ENCODE results near the gene SOS1.

The SOS1 gene

DNA sequence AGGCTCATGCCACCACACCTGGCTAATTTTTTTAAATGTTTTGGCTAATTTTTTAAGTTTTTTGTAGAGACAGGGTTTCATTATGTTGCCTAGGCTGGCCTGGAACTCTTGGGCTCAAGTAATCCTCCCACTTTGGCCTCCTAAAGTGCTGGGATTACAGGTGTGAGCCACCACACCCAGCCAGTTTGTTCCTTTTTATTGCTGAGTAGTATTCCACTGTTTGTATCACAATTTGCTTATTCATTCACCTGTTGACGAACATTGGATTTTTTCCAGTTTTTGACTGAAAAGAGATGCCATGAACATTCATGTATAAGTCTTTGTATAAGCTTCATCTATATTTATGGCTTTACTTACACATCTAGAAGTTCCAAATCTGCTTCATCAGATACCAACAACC is 5.3 kb downstream of the SOS1 start:
- TF ChIP-seq ZNF112 (tag by site-specific recombination; IDR thresholded peaks at IDR 0.05) = no peak
- TF ChIP-seq ZNF146 (tag by site-specific recombination; IDR thresholded peaks at IDR 0.05) = peak; percentile 57
- TF ChIP-seq ZNF704 (tag by site-specific recombination; IDR thresholded peaks at IDR 0.05) = no peak
- TF ChIP-seq REPIN1 (tag by site-specific recombination; IDR thresholded peaks at IDR 0.05; ENCODE audit: low read depth) = no peak
- TF ChIP-seq ZFHX2 (tag by site-specific recombination; conservative IDR thresholded peaks at IDR 0.05) = no peak
- TF ChIP-seq SCRT2 (tag by site-specific recombination; IDR thresholded peaks at IDR 0.05) = 0 out of 2 replicates have a peak, but pooled peaks have one; percentile 15
- TF ChIP-seq, protein P1, sequence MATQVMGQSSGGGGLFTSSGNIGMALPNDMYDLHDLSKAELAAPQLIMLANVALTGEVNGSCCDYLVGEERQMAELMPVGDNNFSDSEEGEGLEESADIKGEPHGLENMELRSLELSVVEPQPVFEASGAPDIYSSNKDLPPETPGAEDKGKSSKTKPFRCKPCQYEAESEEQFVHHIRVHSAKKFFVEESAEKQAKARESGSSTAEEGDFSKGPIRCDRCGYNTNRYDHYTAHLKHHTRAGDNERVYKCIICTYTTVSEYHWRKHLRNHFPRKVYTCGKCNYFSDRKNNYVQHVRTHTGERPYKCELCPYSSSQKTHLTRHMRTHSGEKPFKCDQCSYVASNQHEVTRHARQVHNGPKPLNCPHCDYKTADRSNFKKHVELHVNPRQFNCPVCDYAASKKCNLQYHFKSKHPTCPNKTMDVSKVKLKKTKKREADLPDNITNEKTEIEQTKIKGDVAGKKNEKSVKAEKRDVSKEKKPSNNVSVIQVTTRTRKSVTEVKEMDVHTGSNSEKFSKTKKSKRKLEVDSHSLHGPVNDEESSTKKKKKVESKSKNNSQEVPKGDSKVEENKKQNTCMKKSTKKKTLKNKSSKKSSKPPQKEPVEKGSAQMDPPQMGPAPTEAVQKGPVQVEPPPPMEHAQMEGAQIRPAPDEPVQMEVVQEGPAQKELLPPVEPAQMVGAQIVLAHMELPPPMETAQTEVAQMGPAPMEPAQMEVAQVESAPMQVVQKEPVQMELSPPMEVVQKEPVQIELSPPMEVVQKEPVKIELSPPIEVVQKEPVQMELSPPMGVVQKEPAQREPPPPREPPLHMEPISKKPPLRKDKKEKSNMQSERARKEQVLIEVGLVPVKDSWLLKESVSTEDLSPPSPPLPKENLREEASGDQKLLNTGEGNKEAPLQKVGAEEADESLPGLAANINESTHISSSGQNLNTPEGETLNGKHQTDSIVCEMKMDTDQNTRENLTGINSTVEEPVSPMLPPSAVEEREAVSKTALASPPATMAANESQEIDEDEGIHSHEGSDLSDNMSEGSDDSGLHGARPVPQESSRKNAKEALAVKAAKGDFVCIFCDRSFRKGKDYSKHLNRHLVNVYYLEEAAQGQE (tag by site-specific recombination; IDR thresholded peaks at IDR 0.05) = no peak
- no peak for TF ChIP-seq ZFP3 (tag by site-specific recombination; IDR thresholded peaks at IDR 0.05; ENCODE audit: low read depth)
- POLR2A ChIA-PET = no interaction called here
- H3K4me3 ChIP-seq (ENCODE audit: low read depth, low read length) = no peak overlapping the region
- H3K4me1 ChIP-seq (ENCODE audit: control insufficient read depth, insufficient read depth, low read length) = no peaks in the 10 kb centered on the region
- no peaks in the 10 kb centered on the region for H3K9me3 ChIP-seq (ENCODE audit: control insufficient read depth, insufficient read depth, low read depth, low read length)
- CTCF ChIA-PET = interaction anchor here (0.6 kb wide), 1 partner anchor 879 kb away, joined by 3 read pairs; no protein-coding TSS in a partner anchor
- H3K36me3 ChIP-seq (ENCODE audit: control insufficient read depth in 2 of 2, insufficient read depth in 1 of 2, low read length in 2 of 2) = peaks cover 4 to 11% of the 10 kb centered on the region in 2 experiments; a peak in 2 of 3 replicates
- no peak overlapping the region for H3K27ac ChIP-seq (ENCODE audit: extremely low read depth, low read depth, low read length)

DNA sequence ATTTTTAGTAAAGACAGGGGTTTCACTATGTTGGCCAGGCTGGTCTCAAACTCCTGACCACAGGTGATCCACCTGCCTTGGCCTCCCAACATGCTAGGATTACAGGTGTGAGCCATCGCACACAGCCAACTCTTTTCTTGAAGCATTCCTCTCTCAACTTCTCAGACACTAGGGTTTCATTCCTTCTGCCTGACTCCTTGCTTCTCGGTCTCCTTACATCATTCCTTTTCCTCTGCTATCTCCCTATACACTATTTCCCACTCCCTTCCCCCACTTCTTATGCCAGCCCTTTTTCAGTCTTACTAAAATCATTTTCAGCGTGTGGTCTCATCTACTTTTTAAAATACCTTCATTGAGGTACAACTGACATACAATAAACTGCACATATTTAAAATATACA is 6.1 kb downstream of the SOS1 start:
- Histone ChIP-seq H3K27ac (ENCODE audit: extremely low read depth, low read depth, low read length) (no peak overlapping the region), H3K4me1 (ENCODE audit: control insufficient read depth, insufficient read depth, low read length) (no peaks in the 10 kb centered on the region), H3K4me3 (ENCODE audit: low read depth, low read length) (no peak overlapping the region), H3K9me3 (ENCODE audit: control insufficient read depth, insufficient read depth, low read depth, low read length) (no peaks in the 10 kb centered on the region), H3K36me3 (ENCODE audit: control insufficient read depth in 2 of 2, insufficient read depth in 1 of 2, low read length in 2 of 2) (peaks cover 4 to 11% of the 10 kb centered on the region in 2 experiments; a peak in 2 of 3 replicates)
- TF ChIP-seq ZNF174 (tag by site-specific recombination; IDR thresholded peaks at IDR 0.05) (no peak), ZNF366 (tag by site-specific recombination; conservative IDR thresholded peaks at IDR 0.05) (no peak), ZNF133 (tag by site-specific recombination; IDR thresholded peaks at IDR 0.05) (no peak), PBX3 (CRISPR knock-in tag; IDR thresholded peaks at IDR 0.05) (no peak), ZNF23 (tag by site-specific recombination; IDR thresholded peaks at IDR 0.05; ENCODE audit: borderline replicate concordance) (no peak), ZNF146 (tag by site-specific recombination; IDR thresholded peaks at IDR 0.05) (no peak), PRDM1 (tag by site-specific recombination; IDR thresholded peaks at IDR 0.05) (no peak), FEZF1 (tag by site-specific recombination; IDR thresholded peaks at IDR 0.05) (no peak), PRDM4 (tag by site-specific recombination; IDR thresholded peaks at IDR 0.05) (no peak), GLIS1 (tag by site-specific recombination; IDR thresholded peaks at IDR 0.05) (no peak), GFI1B (tag by site-specific recombination; IDR thresholded peaks at IDR 0.05) (no peak), ZFHX2 (tag by site-specific recombination; conservative IDR thresholded peaks at IDR 0.05) (no peak), ZNF626 (tag by site-specific recombination; IDR thresholded peaks at IDR 0.05) (no peak), ZNF658 (tag by site-specific recombination; IDR thresholded peaks at IDR 0.05) (no peak), ZNF140 (tag by site-specific recombination; IDR thresholded peaks at IDR 0.05) (no peak), ZNF473 (tag by site-specific recombination; IDR thresholded peaks at IDR 0.05) (no peak), ZNF266 (tag by site-specific recombination; IDR thresholded peaks at IDR 0.05; ENCODE audit: low read depth) (no peak), ZNF623 (tag by site-specific recombination; IDR thresholded peaks at IDR 0.05) (no peak), KLF10 (tag by site-specific recombination; IDR thresholded peaks at IDR 0.05) (no peak), ZNF341 (tag by site-specific recombination; IDR thresholded peaks at IDR 0.05; ENCODE audit: low read depth) (no peak)
- CTCF ChIA-PET = no interaction called here
- POLR2A ChIA-PET = no interaction called here
